Activated naive CD4-positive, alpha-beta T cell (primary cell): ENCODE measurements around the gene DYNC2I2.
"Not testable (repeated sequence)": the region's sequence is repeated elsewhere in the genome, so short reads cannot be mapped to it uniquely, and the experiment has no call there.

Experiments used
- DNase-seq, 4 experiments: peaks; one replicate each; lab custom pipeline; 2025; lab: John Stamatoyannopoulos, UW

The DYNC2I2 gene

DNA sequence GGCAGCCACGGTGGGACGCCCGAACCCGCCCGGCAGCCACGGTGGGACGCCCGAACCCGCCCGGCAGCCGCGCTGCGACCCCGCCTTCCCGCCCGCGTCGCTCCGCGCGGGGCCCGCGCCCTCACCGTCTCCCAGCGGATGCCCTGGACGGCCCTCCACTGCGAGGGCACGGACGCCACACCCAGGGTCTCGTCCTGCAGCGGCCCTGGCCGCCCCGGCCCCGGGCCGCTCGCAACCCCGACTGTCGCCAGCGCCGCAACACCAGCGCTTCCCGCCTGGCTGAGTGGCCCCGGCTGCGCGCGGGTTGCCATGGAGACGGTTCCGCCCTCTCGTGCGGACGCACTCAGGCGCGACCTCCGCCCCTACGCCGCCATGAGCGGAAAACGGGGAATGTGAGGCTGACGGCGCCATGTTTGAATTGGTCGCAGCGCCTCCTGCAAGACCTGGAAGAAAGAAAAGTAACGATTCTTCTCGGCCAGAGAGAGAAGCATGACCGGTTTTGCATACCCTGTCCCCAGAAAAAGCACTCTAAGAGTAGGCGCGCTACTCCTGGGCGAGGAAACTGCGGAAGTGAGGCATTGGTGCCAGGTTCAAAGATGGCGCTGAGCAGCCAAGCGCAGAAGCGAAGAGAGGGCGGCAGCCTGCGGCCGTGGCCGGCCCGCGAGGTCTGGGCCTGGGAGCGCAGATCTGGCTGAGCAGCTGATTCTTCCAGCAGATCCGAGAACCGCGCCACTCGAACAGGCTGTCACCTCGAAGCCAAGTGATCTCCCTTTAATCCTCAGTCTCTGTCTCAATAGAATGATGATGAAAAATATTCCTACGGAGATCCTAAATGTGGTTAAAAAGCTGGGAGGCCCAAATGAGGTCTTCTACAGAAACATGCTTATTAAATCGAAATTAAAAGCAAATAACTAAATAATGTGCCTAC lies at the start of gene DYNC2I2:
Gene DYNC2I2 (minus strand): TSS at position 432 of the 928 bp plus-strand sequence. CDS start 121 bp downstream, at position 311.
- peak; percentile 84 to 97 (median 92) for DNase-seq

DNA sequence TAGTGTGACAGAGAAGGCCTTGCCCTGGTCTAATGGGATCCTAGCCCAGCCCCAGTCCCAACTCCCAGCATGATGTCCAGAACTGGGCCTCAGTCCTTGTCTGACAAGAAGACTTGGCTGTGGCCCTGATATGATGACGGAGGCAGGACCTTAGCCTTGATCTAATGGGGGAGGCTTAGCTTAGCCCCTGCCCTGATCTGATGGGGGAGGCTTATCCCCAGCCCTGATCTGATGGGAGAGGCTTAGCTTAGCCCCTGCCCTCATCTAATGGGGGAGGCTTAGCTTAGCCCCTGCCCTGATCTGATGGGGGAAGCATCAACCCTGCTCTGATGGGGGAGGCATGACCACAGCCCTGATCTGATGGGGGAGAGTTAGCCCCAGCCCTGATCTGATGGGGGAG lies 49.4 kb upstream of the DYNC2I2 start:
- no peak for DNase-seq

- DNase-seq: no peak
Measured at GRCh38 chr9:128705051-128705965, 48.7 kb upstream of the DYNC2I2 start.

GRCh38 chr9:128704356-128704670 lies 47.7 kb upstream of the DYNC2I2 start:
- DNase-seq: no peak

- DNase-seq: no peak
Measured at GRCh38 chr9:128703616-128704355, 47.1 kb upstream of the DYNC2I2 start.

DNA sequence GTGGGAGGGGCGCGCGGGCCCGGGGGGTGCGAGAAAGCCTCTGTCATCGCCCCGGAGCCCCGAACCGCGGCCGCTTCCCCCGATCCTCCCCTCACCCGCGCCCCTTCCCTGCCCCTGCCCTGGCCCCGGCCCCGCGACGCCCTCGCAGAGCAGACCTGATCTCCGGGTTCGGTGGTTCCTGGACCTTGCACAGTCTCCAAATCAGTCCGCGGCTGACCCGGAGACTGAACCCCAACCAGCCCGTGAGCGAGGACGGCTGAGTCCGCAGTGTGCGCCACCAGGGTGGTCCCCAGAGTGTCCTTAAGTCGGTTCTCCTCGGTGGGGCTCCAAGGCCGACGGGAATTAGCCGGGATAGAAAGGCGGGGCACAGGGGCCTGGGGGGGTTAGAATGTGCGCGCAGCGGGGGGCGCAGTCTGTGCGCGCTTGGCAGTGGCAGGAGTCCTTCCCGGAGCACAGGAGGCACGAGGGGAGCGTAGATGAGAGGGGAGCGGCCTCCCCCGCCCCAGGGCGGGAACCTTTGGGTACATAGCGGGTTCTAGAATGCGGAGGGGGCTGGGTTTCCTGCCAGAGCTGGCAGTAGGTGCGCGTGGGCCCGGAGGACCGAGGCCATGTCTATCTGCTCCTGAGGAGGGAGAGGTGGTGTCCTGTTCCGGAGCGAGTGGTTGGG lies 46.4 kb upstream of the DYNC2I2 start:
- DNase-seq: no peak

DNA sequence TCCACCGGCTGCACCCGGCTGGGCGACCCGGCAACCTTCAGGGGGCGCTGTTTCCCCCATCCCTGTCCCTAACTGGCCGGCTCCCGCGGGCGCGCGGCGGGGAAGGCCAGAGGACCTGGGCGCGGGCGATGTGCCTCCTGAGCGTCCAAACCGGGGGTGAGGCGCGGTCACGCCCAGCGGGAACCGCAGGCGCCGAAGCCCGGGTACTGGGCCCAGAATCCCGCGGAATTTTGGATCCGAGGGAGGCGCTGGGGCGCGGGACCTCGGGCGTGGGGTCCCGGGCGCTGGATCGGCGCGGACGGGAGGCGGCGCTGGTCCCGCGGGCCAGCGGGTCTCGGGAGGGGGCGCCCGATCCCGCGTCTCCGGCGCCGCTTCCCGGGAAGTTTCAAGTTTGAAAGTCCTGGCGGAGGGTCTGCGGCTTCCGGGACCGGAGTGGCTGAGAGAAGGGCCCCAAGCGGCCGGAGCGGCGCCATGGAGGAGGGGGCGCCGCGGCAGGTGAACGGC lies 45.9 kb upstream of the DYNC2I2 start, which contains the start of gene PKN3:
Gene PKN3 (plus strand): TSS at position 59 of the 504 bp plus-strand sequence. CDS start 413 bp downstream, at position 472.
- DNase-seq: peak; percentile 68 to 81 (median 78)

GRCh38 chr9:128701227-128701854 lies 44.7 kb upstream of the DYNC2I2 start:
- no peak for DNase-seq

- not testable (repeated sequence) for DNase-seq
Measured at GRCh38 chr9:128699096-128699795, 42.6 kb upstream of the DYNC2I2 start.

DNA sequence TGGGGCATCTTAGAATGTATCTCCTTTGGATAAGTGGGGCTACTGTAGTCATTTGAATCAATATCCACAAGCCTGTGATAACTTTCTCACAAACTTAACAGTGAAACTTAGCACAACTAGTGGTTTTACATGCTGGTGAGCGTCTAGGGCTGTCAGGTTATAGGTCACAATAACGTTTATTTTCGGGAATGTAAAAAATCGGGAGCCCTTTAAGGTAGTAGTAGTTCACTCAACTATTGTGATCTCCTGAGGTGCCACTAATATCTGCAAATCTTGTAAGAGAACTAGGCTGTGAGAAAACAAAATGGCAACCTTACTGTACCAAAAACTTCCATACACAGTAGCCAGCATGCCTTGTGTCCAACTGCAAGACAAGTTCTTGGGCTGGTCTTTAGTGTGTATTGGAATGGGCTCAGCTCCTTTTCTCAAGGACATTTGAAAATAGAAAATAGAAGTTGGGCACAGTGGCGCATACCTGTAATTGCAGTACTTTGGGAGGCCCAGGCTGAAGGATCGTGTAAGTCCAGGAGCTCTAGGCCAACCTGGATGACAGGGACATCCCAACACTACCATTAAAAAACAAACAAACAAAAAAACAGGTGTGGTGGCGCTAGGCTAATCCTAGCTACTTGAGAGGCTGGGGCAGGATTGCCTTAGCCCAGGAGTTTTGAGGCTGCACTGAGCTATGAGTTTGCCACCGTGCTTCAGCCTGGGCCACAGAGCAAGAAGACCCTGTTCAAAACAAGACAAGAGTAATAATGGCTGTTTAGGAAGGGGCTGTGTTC lies 40.5 kb upstream of the DYNC2I2 start:
- no peak for DNase-seq

DNA sequence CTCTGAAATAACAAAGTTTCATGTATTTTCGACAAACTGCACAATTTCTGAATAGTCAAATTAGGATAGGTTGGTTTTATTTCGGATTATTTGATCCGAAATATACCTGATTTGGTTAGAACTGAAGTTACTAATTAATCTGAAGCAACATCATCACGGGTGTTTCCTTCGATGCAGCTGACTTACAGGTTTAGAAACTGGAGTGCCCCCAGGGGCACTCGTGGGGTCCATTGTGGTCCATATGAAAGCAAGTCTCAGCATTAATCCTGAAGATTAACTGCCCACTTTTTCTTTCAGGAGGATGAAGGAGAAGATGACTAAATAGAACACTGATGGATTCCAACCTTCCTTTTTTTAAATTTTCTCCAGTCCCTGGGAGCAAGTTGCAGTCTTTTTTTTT lies 37.7 kb upstream of the DYNC2I2 start:
- DNase-seq: no peak

DNA sequence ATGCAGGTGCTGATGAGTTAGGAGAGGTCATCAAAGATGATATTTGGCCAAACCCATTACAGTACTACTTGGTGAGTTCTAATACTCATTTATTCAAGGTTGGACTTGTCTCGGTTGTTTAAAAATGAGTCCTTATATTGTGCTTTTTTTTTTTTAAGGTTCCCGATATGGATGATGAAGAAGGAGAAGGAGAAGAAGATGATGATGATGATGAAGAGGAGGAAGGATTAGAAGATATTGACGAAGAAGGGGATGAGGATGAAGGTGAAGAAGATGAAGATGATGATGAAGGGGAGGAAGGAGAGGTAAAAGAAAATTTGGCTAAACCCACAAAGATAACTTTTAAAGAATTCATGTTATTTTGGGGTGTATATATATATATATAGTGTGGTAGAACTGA lies 37.1 kb upstream of the DYNC2I2 start:
- not testable (repeated sequence) for DNase-seq

- no peak for DNase-seq
Measured at GRCh38 chr9:128690684-128691034, 34.0 kb upstream of the DYNC2I2 start.

- DNase-seq: peak in 1 of 4 experiments; percentile 54
Measured at GRCh38 chr9:128689820-128690683, 33.4 kb upstream of the DYNC2I2 start.

- peak in 2 of 4 experiments; percentile 62 to 71 for DNase-seq
Measured at GRCh38 chr9:128689293-128689774, 32.7 kb upstream of the DYNC2I2 start.

GRCh38 chr9:128688501-128689292 lies 32.0 kb upstream of the DYNC2I2 start, which contains the start of gene SET:
Gene SET (plus strand): TSS chr9:128689222. CDS start chr9:128689583, 361 bp downstream.
- DNase-seq: peak; percentile 73 to 89 (median 75)

DNA sequence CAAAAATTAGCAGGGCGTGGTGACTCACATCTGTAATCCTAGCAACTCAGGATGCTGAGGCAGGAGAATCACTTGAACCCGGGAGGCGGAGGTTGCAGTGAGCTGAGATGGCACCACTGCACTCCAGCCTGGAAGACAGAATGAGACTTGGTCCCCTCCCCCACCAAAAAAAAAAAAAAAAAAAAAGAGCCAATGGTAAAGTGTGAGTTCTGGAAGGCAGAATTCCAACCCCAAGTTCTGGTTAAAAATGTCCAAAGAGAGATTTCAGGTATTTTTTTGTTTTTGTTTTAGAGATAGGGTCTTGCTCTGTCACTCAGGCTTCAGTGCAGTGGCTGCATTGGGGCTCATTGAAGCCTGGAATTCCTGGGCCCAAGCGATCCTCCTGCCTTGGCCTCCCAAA lies 30.8 kb upstream of the DYNC2I2 start:
- no peak for DNase-seq
